ENCODE results near the gene HIBADH. TPM values are rescaled to one million over a fixed set of nuclear protein-coding genes. Genes with fewer than 3 reads are reported as not detected.
"Not testable (repeated sequence)": the region's sequence is repeated elsewhere in the genome, so short reads cannot be mapped to it uniquely, and the experiment has no call there.

Gene HIBADH
- total RNA-seq, 2 experiments from 2014 or later: 12.9 to 14.4 TPM

- Mint-ChIP-seq H3K27me3 (no peaks in the 10 kb centered on the region), H3K27ac (no peak overlapping the region), H3K9me3 (no peaks in the 10 kb centered on the region), H3K4me1 (peaks cover 1% of the 10 kb centered on the region), H3K4me3 (no peak overlapping the region), H3K36me3 (no peaks in the 10 kb centered on the region)
- ATAC-seq (ENCODE audit: low read depth): no peak
- no peak for DNase-seq
- POLR2A ChIA-PET: no interaction called here
Observed at GRCh38 chr7:27593226-27593625, 69.5 kb downstream of the HIBADH start.

DNA sequence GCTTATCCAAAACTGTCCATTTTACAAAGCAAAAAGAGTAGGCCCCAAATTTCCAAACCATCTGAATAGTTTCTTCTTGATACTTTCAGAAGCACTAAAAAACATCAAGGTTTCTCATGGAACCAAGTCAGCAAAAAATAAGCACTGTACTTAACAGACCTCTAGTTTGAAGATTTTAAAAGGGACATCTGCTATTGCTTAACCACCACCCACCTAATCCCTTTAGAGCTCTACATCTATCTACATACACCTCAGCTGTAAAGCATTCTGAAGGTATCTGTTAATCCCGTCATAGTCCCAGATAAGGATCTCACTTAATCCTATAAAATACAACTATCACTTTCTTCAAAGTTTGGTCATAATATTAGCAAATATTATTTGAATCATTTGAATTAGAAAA is 72.3 kb downstream of the HIBADH start:
- Mint-ChIP-seq H3K36me3 (no peaks in the 10 kb centered on the region), H3K27me3 (no peaks in the 10 kb centered on the region), H3K4me3 (no peak overlapping the region), H3K27ac (no peak overlapping the region), H3K9me3 (no peaks in the 10 kb centered on the region), H3K4me1 (peaks cover 1% of the 10 kb centered on the region)
- DNase-seq (no peak), ATAC-seq (ENCODE audit: low read depth) (no peak)
- POLR2A ChIA-PET: no interaction called here

- ATAC-seq (ENCODE audit: low read depth) (no peak), DNase-seq (no peak)
- H3K36me3 Mint-ChIP-seq: no peaks in the 10 kb centered on the region
- H3K27ac Mint-ChIP-seq: no peak overlapping the region
- H3K27me3 Mint-ChIP-seq: no peaks in the 10 kb centered on the region
- no peak overlapping the region for H3K4me3 Mint-ChIP-seq
- H3K4me1 Mint-ChIP-seq: peaks cover 1% of the 10 kb centered on the region
- no peaks in the 10 kb centered on the region for H3K9me3 Mint-ChIP-seq
- POLR2A ChIA-PET: no interaction called here
Observed at GRCh38 chr7:27587429-27587828, 75.3 kb downstream of the HIBADH start.

DNA sequence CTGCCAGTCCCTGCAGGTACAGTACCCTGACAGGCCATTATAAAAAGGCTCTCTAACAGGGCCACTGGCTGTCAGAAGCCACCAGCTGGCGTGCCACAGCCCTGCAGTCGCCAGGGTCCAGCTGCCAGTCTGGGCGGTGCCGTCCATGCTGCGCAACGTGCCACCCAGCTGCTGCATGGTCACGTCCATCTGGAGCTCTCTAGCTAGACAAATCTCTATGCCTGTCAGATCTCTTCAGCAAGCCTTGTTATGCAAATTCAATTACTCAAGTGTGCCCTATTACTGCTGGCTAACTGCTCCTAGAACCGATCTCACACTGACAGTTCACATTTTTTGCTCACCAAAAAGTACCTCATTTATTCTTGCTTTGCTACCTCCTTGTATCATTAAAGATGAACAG is 75.9 kb downstream of the HIBADH start:
- H3K27me3 Mint-ChIP-seq: no peaks in the 10 kb centered on the region
- peaks cover 1% of the 10 kb centered on the region for H3K4me1 Mint-ChIP-seq
- DNase-seq (no peak), ATAC-seq (ENCODE audit: low read depth) (no peak)
- no peaks in the 10 kb centered on the region for H3K36me3 Mint-ChIP-seq
- H3K4me3 Mint-ChIP-seq: no peak overlapping the region
- H3K27ac Mint-ChIP-seq: no peak overlapping the region
- no peaks in the 10 kb centered on the region for H3K9me3 Mint-ChIP-seq
- POLR2A ChIA-PET: no interaction called here

GRCh38 chr7:27585781-27586447 is 76.8 kb downstream of the HIBADH start:
- Mint-ChIP-seq H3K36me3 (no peaks in the 10 kb centered on the region), H3K4me3 (no peak overlapping the region), H3K27me3 (no peaks in the 10 kb centered on the region), H3K9me3 (no peaks in the 10 kb centered on the region), H3K27ac (no peak overlapping the region), H3K4me1 (peaks cover 1% of the 10 kb centered on the region)
- ATAC-seq (ENCODE audit: low read depth) (no peak), DNase-seq (no peak)
- POLR2A ChIA-PET: no interaction called here

- H3K27ac Mint-ChIP-seq: no peak overlapping the region
- no peak overlapping the region for H3K4me3 Mint-ChIP-seq
- no peaks in the 10 kb centered on the region for H3K36me3 Mint-ChIP-seq
- no peaks in the 10 kb centered on the region for H3K9me3 Mint-ChIP-seq
- H3K27me3 Mint-ChIP-seq: no peaks in the 10 kb centered on the region
- no peak for ATAC-seq (ENCODE audit: low read depth)
- no peaks in the 10 kb centered on the region for H3K4me1 Mint-ChIP-seq
- POLR2A ChIA-PET: no interaction called here
- no peak for DNase-seq
Observed at GRCh38 chr7:27581906-27582305, 80.8 kb downstream of the HIBADH start.

- DNase-seq: no peak
- Mint-ChIP-seq H3K4me1 (no peaks in the 10 kb centered on the region), H3K4me3 (no peak overlapping the region), H3K9me3 (no peaks in the 10 kb centered on the region), H3K27ac (no peak overlapping the region), H3K27me3 (no peaks in the 10 kb centered on the region), H3K36me3 (no peaks in the 10 kb centered on the region)
- ATAC-seq (ENCODE audit: low read depth): no peak
- POLR2A ChIA-PET: no interaction called here
Observed at GRCh38 chr7:27581119-27581518, 81.6 kb downstream of the HIBADH start.

GRCh38 chr7:27579565-27579964 is 83.1 kb downstream of the HIBADH start:
- POLR2A ChIA-PET: no interaction called here
- no peak overlapping the region for H3K27ac Mint-ChIP-seq
- no peaks in the 10 kb centered on the region for H3K27me3 Mint-ChIP-seq
- no peak for ATAC-seq (ENCODE audit: low read depth)
- H3K4me3 Mint-ChIP-seq: no peak overlapping the region
- no peaks in the 10 kb centered on the region for H3K9me3 Mint-ChIP-seq
- H3K36me3 Mint-ChIP-seq: no peaks in the 10 kb centered on the region
- no peak for DNase-seq
- no peaks in the 10 kb centered on the region for H3K4me1 Mint-ChIP-seq

DNA sequence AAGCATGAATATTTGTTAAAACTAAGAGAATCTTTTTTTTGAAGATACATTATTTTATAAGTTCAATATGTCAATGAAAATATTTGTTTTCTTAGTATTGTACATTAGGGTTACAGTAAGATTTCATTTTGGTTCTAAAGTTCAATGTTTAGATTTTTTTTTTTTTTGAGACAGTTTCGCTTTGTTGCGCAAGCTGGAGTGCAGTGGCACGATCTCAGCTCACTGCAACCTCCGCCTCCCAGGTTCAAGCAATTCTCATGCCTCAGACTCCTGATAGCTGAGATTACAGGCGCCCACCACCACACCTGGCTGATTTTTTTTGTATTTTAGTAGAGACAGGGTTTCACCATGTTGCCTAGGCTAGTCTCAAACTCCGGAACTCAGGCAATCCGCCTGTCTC is 84.5 kb downstream of the HIBADH start:
- H3K27me3 Mint-ChIP-seq; H3K4me3 Mint-ChIP-seq; H3K27ac Mint-ChIP-seq; POLR2A ChIA-PET; H3K9me3 Mint-ChIP-seq; DNase-seq; H3K36me3 Mint-ChIP-seq; ATAC-seq (ENCODE audit: low read depth); H3K4me1 Mint-ChIP-seq: not testable (repeated sequence)

DNA sequence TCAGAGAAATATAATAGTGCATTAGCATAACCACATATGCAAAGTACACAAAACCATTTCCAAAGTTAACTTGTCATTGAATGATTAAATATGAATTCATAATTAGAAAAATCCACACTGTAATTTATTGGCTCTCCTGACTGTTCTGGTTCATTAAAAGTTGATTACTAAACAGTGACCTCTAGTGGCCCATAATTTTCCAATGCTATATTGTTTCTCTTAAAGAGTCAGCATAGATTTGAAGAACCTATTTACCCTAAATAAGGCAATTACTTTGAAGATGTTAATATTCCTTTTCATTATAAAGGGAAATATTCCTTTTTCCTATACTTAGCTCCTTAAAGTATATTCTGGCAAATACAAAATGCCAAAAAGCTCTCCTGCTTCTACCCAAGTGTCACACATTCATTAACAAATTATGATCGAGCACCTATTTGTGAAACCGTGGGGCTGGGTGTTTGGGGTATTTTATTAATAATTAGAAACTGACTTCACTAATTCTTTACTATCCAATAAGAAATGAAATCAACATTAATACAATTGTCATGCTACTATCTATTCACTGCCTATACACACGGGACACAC is 86.2 kb downstream of the HIBADH start:
- no peak overlapping the region for H3K4me3 Mint-ChIP-seq
- ATAC-seq (ENCODE audit: low read depth) (no peak), DNase-seq (no peak)
- POLR2A ChIA-PET: no interaction called here
- no peaks in the 10 kb centered on the region for H3K36me3 Mint-ChIP-seq
- H3K27ac Mint-ChIP-seq: no peak overlapping the region
- no peaks in the 10 kb centered on the region for H3K9me3 Mint-ChIP-seq
- no peaks in the 10 kb centered on the region for H3K27me3 Mint-ChIP-seq
- H3K4me1 Mint-ChIP-seq: no peaks in the 10 kb centered on the region

GRCh38 chr7:27575613-27576012 is 87.1 kb downstream of the HIBADH start:
- Mint-ChIP-seq H3K36me3 (peaks cover 2% of the 10 kb centered on the region), H3K27me3 (no peaks in the 10 kb centered on the region), H3K4me1 (no peaks in the 10 kb centered on the region), H3K9me3 (no peaks in the 10 kb centered on the region), H3K4me3 (no peak overlapping the region), H3K27ac (no peak overlapping the region)
- ATAC-seq (ENCODE audit: low read depth) (no peak), DNase-seq (no peak)
- POLR2A ChIA-PET: no interaction called here

- no peak overlapping the region for H3K4me3 Mint-ChIP-seq
- H3K36me3 Mint-ChIP-seq: peaks cover 5% of the 10 kb centered on the region
- H3K27ac Mint-ChIP-seq: no peak overlapping the region
- POLR2A ChIA-PET: no interaction called here
- DNase-seq: no peak
- ATAC-seq (ENCODE audit: low read depth): no peak
- no peaks in the 10 kb centered on the region for H3K27me3 Mint-ChIP-seq
- no peaks in the 10 kb centered on the region for H3K4me1 Mint-ChIP-seq
- H3K9me3 Mint-ChIP-seq: peaks cover 6% of the 10 kb centered on the region
Observed at GRCh38 chr7:27569106-27569505, 93.6 kb downstream of the HIBADH start.

DNA sequence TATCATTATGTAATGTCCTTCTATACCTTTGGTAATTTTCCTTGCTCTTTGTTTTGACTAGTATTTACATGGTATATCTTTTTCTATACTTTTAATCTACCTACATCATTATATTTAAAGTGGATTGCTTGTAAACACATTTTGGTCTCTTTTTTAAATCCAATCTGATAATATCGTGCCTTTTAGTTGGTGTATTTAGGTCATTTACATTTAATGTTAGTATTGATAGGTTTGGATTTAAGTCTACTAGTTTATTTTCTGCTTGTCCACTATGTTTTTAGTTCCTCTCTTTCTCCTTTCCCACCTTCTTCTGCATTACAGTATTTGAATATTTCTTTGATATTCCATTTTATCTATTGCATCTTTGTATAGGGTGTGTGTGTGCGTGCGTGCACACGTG is 95.4 kb downstream of the HIBADH start:
- Mint-ChIP-seq H3K4me1 (no peaks in the 10 kb centered on the region), H3K27ac (no peak overlapping the region), H3K9me3 (peaks cover 6% of the 10 kb centered on the region), H3K4me3 (no peak overlapping the region), H3K36me3 (peaks cover 5% of the 10 kb centered on the region), H3K27me3 (no peaks in the 10 kb centered on the region)
- POLR2A ChIA-PET: no interaction called here
- ATAC-seq (ENCODE audit: low read depth): no peak
- no peak for DNase-seq

GRCh38 chr7:27564881-27565482 is 97.7 kb downstream of the HIBADH start:
- H3K36me3 Mint-ChIP-seq: peaks cover 4% of the 10 kb centered on the region
- no peaks in the 10 kb centered on the region for H3K4me1 Mint-ChIP-seq
- DNase-seq (no peak), ATAC-seq (ENCODE audit: low read depth) (no peak)
- POLR2A ChIA-PET: no interaction called here
- no peak overlapping the region for H3K27ac Mint-ChIP-seq
- H3K4me3 Mint-ChIP-seq: no peak overlapping the region
- H3K9me3 Mint-ChIP-seq: peaks cover 6% of the 10 kb centered on the region
- H3K27me3 Mint-ChIP-seq: no peaks in the 10 kb centered on the region
